HG02973 (cell line): ENCODE measurements around the gene CDC42BPG.

ENCODE experiments used
- ATAC-seq: cut with Tn5 transposase; IDR thresholded peaks from one replicate; pipeline ENCODE4 v1.9.1; 2021; ENCODE audit warnings: moderate library complexity; ENCODE audit not compliant: unreplicated experiment

CDC42BPG gene

GRCh38 chr11:64793271-64794160, 50.9 kb downstream of the CDC42BPG start:
- ATAC-seq, result no peak

DNA sequence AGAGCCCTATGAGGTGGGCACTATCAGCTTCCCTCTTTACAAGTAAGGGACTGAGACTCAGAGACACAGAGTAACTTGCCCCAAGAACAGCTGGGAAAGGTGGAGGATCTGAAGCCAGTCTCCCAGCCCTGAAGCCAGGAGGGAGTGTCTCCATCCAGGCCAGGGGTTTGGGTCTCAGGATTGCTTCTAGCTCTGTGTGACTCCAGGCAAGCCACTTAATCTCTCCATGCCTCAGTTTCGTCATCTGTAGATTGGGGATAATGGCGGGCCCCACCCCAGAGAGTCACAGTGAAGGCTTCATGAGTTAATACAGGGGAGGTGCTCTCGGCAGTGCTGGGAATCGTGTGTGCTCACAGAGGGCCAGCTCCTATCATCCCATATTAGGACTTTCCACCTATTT, 52.0 kb downstream of the CDC42BPG start:
- no peak for ATAC-seq

GRCh38 chr11:64791781-64792291, 52.6 kb downstream of the CDC42BPG start:
- no peak for ATAC-seq

DNA sequence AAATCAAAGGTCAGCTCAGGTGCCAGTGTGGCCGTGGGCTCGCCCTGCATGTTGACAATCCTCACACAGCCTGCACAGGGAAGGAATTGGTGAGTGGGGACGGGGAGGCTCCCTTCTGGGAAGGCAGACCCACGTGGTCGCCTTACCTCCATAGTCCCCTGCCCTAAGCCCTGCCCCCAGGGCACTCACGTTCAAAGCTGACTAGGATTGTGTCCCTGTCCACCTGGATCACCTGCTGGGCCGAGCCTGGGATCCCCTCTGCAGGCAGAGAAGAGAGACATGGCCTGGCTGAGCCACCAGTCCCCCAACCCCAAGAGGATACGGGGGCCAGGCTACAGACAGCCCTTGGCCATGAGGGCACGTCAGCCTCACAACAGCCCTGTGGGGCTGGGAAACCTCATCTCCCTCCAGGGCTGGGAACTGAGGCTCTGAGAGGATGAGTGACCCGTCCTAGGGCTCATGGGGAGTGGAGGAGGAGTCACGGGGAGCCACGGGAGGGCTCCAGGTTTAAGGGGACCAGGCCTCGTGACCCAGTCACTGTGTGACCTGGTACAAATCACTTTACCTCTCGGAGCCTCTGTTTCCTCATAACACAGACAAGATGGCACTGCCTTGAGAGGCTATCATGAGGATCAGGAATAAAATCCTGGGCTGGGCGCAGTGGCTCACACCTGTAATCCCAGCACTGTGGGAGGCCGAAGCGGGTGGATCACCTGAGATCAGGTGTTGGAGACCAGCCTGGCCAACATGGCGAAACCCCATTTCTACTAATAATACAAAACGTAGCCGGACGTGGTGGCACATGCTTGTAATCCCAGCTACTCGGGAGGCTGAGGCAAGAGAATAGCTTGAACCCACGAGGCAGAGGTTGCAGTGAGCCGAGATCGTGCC, 54.0 kb downstream of the CDC42BPG start:
- ATAC-seq, result no peak

GRCh38 chr11:64789331-64790204, 54.9 kb downstream of the CDC42BPG start:
- no peak for ATAC-seq

- no peak for ATAC-seq
Measured at GRCh38 chr11:64788321-64789215, 55.9 kb downstream of the CDC42BPG start.

GRCh38 chr11:64787526-64788320, 56.7 kb downstream of the CDC42BPG start:
- no peak for ATAC-seq

DNA sequence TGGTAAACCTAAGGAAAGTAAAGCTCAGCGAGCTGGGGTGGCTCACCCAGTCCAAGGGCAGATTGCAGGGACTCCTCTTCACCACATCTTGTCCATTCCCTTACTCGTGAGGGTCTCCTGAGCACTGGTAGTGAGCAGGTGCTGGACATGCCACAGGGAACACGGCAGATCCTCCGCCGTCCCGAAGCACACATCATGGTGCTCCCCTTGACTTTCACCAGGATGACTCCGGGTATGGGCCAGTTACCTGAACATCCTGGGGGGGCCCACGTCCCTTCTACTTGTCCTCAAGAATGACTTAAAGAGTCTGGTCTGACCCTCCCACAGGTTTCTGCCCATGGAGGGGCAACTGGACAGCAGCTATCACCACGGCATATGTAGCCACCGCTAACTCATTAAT, 58.1 kb downstream of the CDC42BPG start:
- no peak for ATAC-seq

- no peak for ATAC-seq
Measured at GRCh38 chr11:64784813-64785581, 59.5 kb downstream of the CDC42BPG start.

- peak; percentile 76 for ATAC-seq
Measured at GRCh38 chr11:64778473-64779298, 65.8 kb downstream of the CDC42BPG start, which contains the start of gene SF1. TSS of gene SF1 (minus strand) at chr11:64778542. CDS start at chr11:64778392, 150 bp downstream.

GRCh38 chr11:64778223-64778472, 66.3 kb downstream of the CDC42BPG start:
- peak; percentile 16 for ATAC-seq

DNA sequence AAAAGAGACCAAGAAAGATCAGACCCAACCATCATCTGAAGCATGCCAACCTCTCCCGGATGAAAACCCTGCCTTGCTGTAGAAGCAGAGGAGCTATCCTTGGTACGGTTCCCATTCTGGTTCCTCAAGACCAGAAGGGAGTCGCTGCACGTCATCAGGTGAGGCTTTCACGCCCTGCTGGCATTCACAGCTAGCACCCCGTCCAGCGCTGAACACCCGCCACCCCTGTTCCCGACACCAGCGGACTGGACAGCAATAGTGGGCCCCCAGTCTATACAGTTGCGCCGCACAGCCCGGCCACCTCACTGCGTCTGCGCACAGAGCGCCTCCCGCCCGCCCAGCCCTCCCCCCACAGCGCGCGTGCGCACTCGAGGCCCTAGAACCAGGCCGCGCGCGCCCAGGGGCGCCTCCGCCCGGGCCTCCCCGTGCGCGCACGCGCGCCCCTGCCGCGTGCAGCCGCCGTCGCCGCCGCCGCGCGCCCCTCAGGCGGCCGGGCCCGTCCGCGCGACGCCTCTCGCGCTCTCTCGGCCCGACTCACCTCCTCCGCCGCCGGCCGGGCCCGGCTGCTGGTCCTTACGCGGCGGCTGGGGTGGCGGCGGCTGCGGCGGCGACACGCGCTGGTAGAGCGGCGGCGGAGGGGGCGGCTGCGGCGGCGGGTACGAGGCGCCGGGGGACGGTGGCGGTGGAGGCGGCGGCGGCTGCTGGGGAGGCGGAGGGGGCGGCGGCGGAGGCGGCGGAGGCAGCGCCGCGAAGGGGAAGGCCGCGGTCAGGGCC, 66.8 kb downstream of the CDC42BPG start:
- peak; percentile 23 for ATAC-seq

DNA sequence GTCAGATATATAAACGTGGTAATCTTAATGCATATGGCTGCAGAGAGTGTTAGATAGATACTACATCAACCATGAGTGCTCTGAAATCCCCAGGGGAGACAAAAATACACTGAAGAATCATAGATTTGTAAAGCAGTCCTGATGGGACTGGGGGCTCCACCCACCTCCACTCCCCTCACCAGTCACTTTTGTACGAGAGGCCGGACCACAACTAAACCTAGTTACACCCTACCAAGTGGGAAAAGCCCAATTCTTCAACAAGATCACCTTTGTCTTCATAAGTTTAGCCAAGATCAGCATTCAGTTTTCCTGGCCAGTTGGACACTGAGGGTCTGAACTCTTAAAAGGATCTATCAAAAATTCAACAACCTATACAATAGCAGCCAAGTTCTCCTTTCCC, 67.6 kb downstream of the CDC42BPG start:
- no peak for ATAC-seq

DNA sequence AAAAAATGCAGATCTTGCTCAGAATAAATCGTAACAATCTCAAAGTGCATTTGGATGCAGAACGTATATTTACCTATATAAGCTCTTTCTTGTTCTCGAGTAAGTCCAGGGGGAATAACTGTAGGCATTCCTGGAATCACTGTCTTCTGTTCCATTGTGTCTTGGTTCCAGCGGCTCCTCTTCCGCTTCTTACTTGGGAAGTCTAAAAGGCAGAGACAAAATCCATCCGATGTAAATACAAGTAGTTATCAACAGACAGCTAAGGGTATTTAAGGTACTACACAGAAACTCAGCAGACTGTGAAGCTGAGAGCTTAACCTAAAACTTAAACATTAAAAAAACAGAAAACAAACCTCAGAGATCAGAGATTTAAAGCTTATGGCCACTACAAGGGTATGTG, 68.0 kb downstream of the CDC42BPG start:
- no peak for ATAC-seq

DNA sequence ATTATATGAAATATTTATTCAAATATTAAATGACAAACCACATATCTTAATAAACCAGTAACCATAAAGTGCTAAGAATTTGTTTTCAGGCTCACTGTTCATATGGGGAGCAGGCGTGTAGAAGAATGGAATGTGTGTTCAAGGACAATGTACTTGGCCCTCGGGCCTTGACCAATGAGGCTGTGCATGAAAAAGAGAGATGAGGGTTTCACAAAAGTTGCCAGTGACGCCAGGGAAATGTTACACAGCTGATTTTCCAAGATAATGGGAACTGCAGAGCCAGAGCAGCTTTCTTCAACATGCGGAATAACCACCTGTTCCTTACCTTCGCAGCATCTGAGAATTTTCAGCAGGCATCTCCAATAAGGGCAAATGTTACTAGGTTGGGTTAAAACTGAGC, 70.3 kb downstream of the CDC42BPG start:
- no peak for ATAC-seq
